ENCODE data around the gene SMIM8. TPM values are rescaled to one million over a fixed set of nuclear protein-coding genes. Genes with fewer than 3 reads are reported as not detected.

The SMIM8 gene
- total RNA-seq, 1 experiment from 2014 or later = 5.0 TPM

- CTCF ChIA-PET = interaction anchor here (0.6 kb wide), 1 partner anchor 318 kb away, joined by 5 read pairs; no protein-coding TSS in a partner anchor
- no peaks in the 10 kb centered on the region for H3K36me3 ChIP-seq (ENCODE audit: low read depth, low read length)
- H4K20me1 ChIP-seq (ENCODE audit: low read length) = no peaks in the 10 kb centered on the region
- H3F3A ChIP-seq (ENCODE audit: low read length, unreplicated experiment) = no peaks in the 10 kb centered on the region
- no peak for ATAC-seq
- H2AFZ ChIP-seq (ENCODE audit: low read length) = no peak overlapping the region
- H3K9me2 ChIP-seq (replicated peaks; ENCODE audit: low read length) = no peaks in the 10 kb centered on the region
- H3K9me3 ChIP-seq (ENCODE audit: low read length) = no peaks in the 10 kb centered on the region
- H3K79me2 ChIP-seq (ENCODE audit: low read length) = no peaks in the 10 kb centered on the region
- no peak overlapping the region for H3K4me3 ChIP-seq (ENCODE audit: low read length)
- H3K4me1 ChIP-seq (ENCODE audit: insufficient read depth, low read length) = no peaks in the 10 kb centered on the region
- POLR2A ChIA-PET (ENCODE audit: unreplicated experiment) = no interaction called here
- H3K27me3 ChIP-seq (ENCODE audit: low read length) = no peaks in the 10 kb centered on the region
- no peak for DNase-seq
- no peak overlapping the region for H3K27ac ChIP-seq (ENCODE audit: low read length)
- no peak overlapping the region for H3K4me2 ChIP-seq (ENCODE audit: low read length)
- BruUV-seq (replicated peaks) = no TSS peak
- intact Hi-C loops (cut with micrococcal nuclease) = no loop called here
- no peak for TF ChIP-seq EZH2 (IDR thresholded peaks at IDR 0.05; ENCODE audit: low read length, unreplicated experiment)
- TF ChIP-seq EZH2phosphoT487 (IDR thresholded peaks at IDR 0.05; ENCODE audit: borderline replicate concordance, low read length) = no peak
- TF ChIP-seq CTCF (conservative IDR thresholded peaks at IDR 0.05; ENCODE audit: low read depth, low read length) = no peak
- no peak overlapping the region for H3K9ac ChIP-seq (ENCODE audit: low read length)
These were observed 62.1 kb downstream of the SMIM8 start for GRCh38 chr6:87384449-87384848.

GRCh38 chr6:87391334-87391733 is 68.9 kb downstream of the SMIM8 start:
- intact Hi-C loops (cut with micrococcal nuclease) = loop anchor here (1.0 to 5.0 kb wide), 3 partner anchors 106 to 325 kb away; no protein-coding TSS in a partner anchor
- peak; percentile 36 for DNase-seq

More at GRCh38 chr6:87391334-87391733, 68.9 kb downstream of the SMIM8 start:
- ATAC-seq = peak; percentile 72
- no peak overlapping the region for H2AFZ ChIP-seq (ENCODE audit: low read length)
- H3K27me3 ChIP-seq (ENCODE audit: low read length) = no peaks in the 10 kb centered on the region
- no peaks in the 10 kb centered on the region for H3K9me2 ChIP-seq (replicated peaks; ENCODE audit: low read length)
- no peak overlapping the region for H3K27ac ChIP-seq (ENCODE audit: low read length)
- no peak overlapping the region for H3K9ac ChIP-seq (ENCODE audit: low read length)
- no TSS peak for BruUV-seq (replicated peaks)
- no peaks in the 10 kb centered on the region for H3K36me3 ChIP-seq (ENCODE audit: low read depth, low read length)
- no peak overlapping the region for H3K4me3 ChIP-seq (ENCODE audit: low read length)
- POLR2A ChIA-PET (ENCODE audit: unreplicated experiment) = no interaction called here
- no peak overlapping the region for H3K4me2 ChIP-seq (ENCODE audit: low read length)
- H3K79me2 ChIP-seq (ENCODE audit: low read length) = no peaks in the 10 kb centered on the region
- TF ChIP-seq EZH2phosphoT487 (IDR thresholded peaks at IDR 0.05; ENCODE audit: borderline replicate concordance, low read length) (no peak), CTCF (conservative IDR thresholded peaks at IDR 0.05; ENCODE audit: low read depth, low read length) (peak; percentile 54)
- CTCF ChIA-PET = no interaction called here
- H3K4me1 ChIP-seq (ENCODE audit: insufficient read depth, low read length) = no peaks in the 10 kb centered on the region
- H3K9me3 ChIP-seq (ENCODE audit: low read length) = no peaks in the 10 kb centered on the region
- no peaks in the 10 kb centered on the region for H4K20me1 ChIP-seq (ENCODE audit: low read length)
- no peaks in the 10 kb centered on the region for H3F3A ChIP-seq (ENCODE audit: low read length, unreplicated experiment)

Other genes starting within 250 kb of the SMIM8 start
- gene CGA, start 227.5 kb upstream of the SMIM8 start, total RNA-seq (2014; rRNA removed) = not detected in 2 replicates
- 8.9 and 16.9 TPM in 2 replicates for gene ZNF292, start 167.0 kb upstream of the SMIM8 start, total RNA-seq (2014; rRNA removed)
- gene GJB7, start 6.7 kb downstream of the SMIM8 start, total RNA-seq (2014; rRNA removed) = 0.04 TPM in 1 of 2 replicates, not detected in the other
- gene C6orf163, start 22.2 kb downstream of the SMIM8 start, total RNA-seq (2014; rRNA removed) = 0.62 and 0.69 TPM in 2 replicates
- gene CFAP206, start 85.4 kb downstream of the SMIM8 start, total RNA-seq (2014; rRNA removed) = 0.07 TPM in 1 of 2 replicates, not detected in the other
- 7.4 and 9.9 TPM in 2 replicates for gene SLC35A1, start 150.4 kb downstream of the SMIM8 start, total RNA-seq (2014; rRNA removed)